NCI-H2196 (cell line): ENCODE measurements around the gene GAS6.
"Not testable (repeated sequence)": the region's sequence is repeated elsewhere in the genome, so short reads cannot be mapped to it uniquely, and the experiment has no call there.

Experiments
- DNase-seq: peaks from one replicate; lab custom pipeline; 2025; ENCODE audit not compliant: unreplicated experiment; lab: John Stamatoyannopoulos, UW

The GAS6 gene

DNA sequence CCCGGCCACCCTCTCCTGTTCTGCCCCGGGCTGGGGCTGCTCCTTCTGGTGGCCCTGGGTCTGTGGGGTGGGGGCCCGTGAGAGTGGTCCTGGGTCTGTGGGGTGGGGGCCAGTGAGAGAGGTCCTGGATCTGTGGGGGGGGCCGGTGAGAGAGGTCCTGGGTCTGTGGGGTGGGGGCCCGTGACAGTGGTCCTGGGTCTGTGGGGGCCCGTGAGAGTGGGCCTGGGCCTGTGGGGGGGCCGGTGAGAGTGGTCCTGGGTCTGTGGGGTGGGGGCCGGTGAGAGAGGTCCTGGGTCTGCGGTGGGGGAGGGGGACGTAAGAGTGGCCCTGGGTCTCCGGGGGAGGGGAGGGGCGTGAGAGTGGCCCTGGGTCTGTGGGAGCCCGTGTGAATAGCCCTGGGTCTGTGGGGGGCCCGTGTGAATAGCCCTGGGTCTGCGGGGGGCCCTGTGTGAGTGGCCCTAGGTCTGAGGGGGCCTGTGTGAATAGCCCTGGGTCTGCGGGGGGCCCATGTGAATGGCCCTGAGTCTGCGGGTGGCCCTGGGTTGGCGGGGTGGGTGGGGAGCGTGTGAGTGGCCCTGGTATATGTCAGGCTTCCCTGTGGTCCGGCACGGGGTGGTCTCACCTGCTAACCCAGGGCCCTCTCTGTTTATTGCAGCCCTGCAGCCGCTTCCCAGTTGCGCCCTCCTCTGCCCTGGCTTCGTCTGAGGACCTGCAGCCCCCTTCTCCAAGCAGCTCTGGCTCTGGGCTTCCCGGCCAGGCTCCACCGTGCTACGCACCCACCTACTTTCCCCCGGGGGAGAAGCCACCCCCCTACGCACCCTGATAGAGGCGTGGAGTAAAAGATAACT, 52.6 kb downstream of the GAS6 start:
- DNase-seq, result no peak

DNA sequence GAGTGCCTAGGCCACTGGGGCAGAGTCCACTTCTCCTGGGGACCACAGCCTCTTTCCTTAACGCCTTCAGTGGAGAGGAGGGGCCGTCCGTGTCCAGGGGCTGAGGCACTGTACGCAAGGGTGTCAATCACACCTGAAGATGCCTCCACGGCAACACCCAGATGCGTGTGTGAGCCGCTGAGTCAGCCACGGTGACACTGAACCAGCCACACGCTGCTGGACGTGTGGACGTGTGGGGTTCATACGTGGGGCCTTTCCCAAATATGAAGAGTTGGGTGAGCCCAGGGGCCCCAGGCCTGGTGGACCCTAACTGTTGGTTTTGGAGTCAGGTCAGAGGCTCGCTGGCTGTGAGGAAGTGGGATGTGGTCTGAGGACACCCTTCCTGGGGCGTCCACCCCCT, 53.2 kb downstream of the GAS6 start:
- no peak for DNase-seq

DNA sequence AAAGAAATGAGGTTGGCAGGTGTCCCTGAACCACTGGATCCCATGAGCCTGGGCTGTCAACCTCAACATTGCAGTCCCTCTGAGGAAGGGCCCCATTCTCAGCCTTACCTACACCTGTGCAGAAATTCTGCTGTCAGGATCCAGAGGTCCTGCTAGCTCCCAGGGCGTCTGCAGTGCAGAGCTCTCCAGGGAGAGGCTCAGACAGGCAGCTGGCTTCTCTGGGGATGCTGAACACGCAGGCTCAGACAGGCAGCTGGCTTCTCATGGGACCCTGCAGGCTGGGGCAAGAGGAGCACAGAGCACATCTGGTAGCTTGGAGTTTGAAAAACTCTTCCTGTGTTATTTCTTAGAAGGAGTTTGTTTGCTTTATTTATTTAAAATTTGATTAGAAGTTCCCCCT, 53.9 kb downstream of the GAS6 start:
- no peak for DNase-seq

DNA sequence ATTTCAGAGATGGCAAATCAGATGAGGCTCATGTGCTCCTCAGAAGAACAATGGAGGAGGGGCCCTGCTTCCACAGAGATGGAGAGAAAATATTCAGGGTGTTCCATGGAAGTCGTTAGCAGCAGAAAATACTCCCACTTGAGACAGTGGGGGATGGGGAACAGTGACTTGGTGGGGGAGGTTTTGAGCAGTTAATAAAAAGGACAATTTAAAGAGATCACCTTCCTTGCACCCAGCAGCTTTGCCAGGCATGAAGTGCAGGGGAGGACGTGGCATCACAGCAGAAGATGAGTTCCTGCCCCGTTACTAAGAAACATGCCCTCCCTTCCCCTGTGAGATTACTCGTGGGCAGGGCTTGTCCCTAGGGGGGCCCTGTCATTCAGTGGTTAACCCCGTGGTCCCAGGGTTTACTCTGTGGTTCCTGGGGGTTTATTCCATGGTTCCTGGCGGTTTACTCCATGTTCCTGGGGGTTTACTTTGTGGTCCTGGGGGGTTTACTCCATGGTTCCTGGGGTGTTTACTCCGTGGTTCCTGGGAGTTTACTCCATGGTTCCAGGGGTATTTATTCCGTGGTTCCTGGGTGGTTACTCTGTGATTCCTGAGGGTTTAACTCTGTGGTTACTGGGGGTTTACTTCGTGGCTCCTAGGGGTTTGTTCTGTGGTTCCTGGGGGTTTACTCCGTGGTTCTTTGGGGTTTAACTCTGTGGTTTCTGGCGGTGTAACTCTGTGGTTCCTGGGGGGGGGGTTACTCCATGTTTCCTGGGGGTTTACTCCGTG, 55.6 kb downstream of the GAS6 start:
- no peak for DNase-seq

DNA sequence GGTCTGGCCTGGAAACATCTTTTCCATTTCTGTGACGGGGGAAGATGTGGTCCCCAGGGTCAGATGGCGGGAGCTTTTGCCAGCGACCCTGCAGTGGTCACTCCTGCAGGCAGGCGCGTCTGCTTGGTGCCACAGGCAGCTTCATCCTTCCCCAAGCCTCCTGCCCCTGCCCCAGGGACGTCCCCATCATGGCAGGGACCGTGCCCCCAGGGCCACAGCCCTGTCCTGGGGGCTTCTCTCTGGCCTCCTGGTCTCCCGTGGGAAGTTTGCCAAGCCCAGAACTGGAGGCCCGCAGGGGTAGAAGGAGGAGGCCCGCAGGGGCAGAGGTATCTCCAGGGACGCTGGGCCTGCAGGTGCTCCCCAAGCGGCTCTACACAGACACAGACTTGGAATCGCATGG, 57.4 kb downstream of the GAS6 start:
- DNase-seq, result no peak

DNA sequence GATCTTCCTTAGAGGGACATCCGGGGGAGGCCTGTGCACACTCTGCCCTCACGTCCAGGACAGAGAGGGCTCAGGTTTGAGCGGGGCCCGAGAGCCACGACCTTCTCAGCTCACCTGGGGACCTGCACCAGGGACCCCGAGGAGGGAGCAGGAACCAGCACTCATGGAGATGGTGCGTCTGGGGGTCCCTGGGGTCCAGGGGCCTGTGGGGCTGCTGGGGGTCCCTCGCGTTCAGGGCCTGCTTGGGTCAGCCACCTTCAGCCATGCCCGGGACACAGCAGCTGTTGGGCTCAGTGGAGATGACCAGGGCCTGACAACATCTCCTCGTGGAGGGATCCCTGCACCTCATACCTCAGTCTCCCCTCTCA, 57.8 kb downstream of the GAS6 start:
- no peak for DNase-seq

DNA sequence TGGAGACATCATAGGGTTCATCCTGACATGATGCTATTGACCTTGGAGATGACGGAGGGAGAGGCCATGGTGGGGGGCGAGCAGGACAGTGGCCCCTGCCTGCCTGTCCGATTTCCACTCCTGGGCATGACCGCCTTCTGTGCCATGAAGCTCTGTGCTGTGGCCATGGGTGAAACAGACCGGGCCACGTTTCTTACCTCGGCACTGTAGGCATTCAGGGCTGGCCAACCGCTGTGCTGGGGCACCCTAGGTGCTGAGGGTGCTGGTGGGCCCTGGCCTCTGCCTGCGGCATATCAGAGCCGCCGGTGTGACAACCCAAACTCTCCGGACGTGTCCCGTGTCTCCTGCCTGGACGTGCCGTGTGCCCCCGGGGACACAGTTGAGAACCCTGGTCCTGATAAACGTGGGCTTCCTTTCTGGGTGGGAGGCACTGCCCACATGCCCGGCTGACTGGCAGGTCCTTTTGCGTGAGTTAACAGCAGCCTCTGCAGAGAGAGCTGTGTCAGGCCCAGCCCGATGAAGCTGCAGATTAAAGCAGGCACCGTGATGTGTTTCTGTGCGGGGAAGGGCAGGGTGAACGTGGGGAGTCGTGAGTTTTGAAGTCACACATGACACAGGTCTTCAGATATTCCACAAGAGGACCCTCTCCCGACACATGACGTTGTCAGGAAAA, 58.3 kb downstream of the GAS6 start:
- DNase-seq, result no peak

DNA sequence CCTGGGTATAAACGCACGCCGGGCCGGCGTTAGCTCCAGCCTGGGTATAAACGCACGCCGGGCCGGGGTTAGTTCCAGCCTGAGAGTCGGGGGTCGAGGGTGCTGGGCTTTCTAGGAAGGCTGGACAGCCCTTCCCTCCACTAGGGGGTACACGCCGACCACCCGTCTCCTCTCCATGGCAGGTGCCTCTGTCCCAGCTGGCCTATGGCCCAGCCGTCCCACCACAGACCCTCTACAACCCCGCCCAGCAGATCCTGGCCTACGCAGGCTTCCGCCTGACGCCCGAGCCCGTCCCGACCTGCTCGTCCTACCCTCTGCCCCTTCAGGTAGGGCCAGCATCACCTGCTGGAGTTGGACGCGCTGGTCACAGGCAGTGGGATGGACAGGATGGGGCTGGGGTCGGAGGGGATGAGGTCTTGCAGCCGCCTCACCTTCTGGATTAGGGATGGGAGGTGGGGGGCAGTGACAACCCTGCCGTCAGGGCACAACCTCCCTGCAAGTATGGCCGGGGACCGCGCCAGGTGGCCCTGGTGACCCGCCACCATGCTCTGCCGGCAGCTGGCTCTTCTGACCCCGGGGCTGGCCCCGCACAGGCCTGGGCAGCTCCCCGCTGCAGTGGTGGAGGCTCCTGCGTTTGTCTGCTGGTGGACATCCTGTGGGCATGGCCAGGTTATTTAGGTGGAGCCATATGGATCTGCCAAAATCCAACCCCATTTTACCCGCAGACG, 59.0 kb downstream of the GAS6 start:
- no peak for DNase-seq

DNA sequence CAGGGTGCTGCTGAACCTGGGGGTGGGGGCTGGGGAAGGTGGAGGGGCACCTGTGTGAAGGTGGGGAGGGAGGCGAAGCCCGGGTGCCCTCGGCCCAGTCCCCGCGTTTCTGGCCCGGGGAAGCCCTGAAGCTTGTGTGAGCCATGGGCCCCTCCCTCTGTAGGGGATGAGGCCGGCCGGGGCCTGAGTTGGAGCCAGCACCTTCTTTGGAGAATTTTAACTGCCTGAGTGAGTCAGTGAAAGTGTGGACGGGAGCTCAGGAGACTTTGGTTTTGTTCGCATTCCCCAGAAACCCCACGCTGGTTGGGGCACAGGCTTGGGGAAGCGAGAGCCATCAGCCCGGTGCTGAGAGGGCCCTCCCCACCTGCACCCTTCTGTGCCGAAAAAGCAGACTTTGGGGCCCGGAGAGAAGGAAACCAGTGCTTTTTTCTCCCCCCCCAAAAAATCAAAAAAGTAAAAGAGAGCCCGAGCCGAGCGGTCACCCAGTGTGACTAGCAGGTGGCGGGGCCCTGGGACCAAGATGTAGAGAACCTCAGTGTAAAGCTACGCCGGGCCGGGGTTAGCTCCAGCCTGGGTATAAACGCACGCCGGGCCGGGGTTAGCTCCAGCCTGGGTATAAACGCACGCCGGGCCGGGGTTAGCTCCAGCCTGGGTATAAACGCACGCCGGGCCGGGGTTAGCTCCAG, 59.7 kb downstream of the GAS6 start:
- no peak for DNase-seq

DNA sequence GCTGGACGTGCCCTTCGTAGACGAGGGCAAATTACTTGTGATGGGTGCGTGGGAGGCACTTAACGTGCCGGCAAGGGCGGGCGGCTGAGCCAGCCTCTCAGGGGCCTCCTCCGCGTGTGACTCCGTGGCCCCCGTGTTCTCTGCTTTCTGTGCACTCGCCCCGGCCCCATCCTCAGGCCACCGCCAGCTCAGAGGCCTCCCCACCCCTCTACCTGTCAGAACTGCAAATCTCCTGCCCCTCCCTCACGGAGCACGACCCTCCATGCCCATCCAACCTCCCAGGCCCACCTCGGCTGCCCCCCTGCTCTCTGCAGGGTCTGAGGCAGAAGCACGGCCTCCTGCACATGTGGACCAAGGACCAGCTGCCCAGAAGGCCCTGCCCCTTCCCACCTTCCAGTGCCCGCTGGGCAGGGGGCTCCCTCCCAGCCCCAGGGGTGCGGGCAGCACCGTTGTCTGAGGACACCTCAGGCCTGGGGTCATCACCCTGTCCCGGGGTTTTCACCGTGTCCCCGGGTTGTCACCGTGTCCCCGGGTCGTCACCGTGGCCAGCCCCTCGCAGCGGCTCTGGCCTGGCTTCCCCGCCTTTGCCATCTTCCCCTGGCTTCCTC, 60.4 kb downstream of the GAS6 start:
- DNase-seq, result no peak

DNA sequence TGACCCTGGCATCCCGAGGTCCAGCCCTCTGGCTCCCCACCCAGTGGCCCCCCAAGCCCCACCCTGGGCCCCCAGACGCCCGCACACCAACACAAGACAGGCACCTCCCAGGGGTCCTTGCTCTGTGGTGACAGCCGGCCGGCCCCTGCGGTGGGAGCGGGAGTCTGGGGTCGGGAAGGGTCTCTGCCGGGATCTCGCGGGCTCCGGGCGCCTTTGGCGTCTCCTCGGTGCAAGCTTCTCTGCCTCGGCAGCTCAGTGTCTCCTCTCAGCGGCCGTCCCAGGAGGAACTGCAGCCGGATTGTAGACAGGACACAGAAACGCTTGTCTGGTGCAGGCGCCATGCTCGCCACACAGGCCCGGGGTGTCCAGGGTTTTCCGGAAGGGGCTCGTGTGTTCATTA, 61.1 kb downstream of the GAS6 start:
- DNase-seq, result no peak

DNA sequence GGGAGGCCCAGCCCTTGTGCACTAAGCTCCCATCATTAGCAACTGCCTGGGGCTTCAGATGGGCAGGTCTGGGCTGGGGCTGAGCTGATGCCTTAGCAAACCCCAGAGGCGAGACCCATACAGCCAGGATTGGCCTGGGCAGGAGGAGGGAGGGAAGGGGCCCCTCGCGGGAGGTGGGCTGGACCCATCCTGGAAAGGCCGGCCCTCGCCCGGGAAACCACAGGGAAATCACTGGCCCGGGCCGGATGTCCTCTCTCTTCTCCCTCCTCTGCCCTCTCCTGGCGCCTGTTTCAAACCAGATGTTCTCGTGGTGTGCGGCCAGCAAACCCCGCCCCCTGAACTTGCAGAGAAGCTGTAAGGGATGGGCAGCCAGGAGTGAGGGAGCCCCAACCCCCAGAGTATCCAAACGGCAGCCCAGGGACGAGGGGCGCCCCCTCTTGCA, 61.8 kb downstream of the GAS6 start:
- no peak for DNase-seq

DNA sequence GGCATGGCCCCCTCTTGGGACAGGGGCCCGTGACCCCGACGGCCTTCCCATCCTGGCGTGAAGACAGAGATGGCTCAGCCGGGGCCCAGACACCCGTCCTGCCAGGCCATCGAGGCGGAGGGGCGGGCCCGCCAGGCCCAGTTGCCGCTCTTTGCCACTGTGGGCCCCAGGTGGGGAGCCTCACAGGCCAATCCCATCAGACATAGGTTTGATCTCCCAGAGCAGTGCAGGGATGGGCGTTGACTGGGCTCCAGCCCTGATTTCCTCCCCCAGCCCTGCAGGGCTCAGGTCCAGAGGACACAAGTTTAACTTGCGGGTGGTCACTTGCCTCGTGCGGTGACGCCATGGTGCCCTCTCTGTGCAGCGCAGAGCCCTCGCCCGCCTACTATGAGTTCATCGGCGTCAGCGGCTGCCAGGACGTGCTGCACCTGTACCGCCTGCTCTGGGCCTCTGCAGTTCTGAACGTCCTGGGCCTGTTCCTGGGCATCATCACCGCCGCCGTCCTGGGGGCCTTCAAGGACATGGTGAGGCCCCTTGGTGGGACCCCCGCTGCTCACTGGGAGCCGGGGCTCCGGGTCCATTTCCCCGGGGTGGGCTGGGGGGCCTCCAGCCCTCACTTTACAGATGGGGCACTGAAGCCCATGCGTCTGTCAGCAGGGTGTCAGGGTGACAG, 62.5 kb downstream of the GAS6 start:
- no peak for DNase-seq

DNA sequence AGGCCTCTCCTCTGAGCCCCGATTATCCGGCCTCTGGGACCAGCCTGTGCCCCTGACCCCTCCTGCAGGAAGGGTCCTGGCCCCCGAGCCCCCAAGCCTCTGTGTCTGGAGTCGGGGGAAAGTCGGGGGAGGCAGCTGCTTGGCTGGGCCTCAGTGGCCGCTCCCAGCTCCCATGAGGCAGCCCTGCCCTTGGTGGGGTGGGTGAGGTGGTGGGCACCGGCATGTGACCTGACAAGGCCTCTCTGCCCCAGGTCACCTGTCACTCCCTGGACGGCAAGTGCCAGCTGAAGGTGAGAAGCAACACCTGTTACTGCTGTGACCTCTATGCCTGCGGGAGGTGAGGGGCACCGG, 63.3 kb downstream of the GAS6 start:
- DNase-seq, result no peak

DNA sequence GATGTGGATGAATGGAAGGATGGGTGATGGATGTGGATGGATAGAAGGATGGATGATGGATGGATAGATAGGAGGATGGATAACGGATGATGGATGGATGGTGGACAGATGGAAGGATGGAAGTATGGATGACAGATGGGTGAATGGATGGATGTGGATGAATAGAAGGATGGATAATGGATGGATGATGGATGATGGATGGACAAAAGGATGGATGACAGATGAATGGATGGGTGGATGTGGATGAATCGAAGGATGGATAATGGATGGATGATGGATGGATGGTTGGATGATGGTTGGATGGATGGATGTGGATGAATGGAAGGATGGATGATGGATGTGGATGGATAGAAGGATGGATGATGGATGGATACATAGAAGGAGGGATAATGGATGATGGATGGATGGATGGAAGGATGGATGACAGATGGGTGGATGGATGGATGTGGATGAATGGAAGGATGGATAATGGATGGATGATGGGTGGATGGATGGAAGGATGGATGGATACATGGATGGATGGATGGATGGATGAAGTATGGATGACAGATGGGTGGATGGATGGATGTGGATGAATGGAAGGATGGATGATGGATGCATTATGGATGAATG, 65.6 kb downstream of the GAS6 start:
- no peak for DNase-seq

DNA sequence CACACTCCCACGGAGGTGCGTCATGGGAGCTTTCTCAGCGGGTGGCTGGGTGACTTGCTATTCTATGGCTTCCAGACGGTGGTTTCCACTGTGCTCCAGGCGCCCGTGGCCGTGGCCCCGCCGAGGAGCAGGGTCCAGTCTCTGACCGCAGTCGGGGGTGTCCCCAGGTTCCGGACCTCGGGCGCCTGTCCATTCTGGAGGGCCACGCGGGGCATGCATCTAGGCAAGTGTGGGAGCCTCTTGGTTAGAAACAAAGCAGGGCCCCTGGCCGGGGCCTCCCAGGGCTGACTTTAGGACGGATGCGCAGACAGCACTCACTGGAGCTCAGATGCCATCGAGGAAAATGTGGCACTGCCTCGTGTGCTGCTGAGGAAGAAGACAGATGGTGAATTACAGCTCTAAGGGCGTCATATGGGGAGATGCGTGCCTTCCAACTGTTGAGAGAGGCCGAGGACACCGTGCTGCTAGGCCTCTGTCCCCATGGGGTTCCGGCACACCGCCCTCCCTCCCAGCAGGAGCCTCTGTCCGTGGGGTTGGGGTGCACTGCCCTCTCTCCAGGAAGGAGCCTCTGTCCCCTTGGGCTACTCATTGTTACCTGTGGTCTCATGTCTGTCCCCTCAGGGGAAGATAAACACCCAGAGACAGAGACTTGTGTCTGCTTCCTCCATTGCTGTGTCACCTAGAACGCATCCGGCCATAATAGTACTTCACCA, 66.8 kb downstream of the GAS6 start:
- DNase-seq, result no peak

DNA sequence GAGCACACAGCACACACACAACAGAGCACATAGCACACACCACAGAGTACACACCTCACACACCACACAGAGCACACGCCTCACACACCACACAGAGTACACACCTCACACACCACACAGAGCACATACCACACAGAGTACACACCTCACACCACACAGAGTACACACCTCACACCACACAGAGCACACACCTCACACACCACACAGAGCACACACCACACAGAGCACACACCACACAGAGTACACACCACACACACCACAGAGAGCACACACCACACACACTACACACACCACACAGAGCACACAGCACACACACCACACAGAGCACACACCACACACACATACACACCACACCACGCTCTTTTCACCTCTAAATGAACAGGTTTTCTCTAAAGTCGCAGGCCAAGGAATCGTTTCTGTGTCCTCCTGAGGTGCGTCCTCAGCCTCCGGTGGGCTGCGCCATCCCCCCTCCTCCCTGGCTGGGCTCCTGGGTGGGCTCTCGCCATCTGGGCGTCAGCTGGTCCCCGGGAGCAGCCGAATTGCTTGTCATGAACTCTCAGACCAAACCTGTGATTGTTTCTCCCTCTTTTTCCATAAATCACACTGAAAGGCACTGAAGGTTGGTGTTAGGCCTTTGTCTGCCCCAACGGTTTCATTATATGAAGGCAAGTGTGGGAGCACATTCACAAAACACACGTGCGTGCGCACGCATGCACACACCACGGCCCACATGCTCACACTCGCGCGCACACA, 67.5 kb downstream of the GAS6 start:
- DNase-seq, result no peak

DNA sequence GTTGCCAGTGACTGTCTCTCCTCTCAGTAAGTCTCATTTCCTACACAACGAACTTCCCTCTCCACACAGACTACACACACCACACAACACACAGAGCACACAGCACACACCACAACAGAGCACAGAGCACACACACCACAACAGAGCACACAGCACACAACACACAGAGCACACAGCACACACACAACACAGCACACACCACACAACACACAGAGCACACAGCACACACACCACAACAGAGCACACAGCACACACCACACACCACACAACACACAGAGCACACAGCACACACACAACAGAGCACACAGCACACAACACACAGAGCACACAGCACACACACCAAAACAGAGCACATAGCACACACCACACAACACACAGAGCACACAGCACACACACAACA, 68.5 kb downstream of the GAS6 start:
- DNase-seq, result not testable (repeated sequence)
